ENCODE results near the gene DDX19B.
A peak's percentile ranks its signal among the peaks of the same experiment; 100 is the strongest.
"Not testable (repeated sequence)": the region's sequence is repeated elsewhere in the genome, so short reads cannot be mapped to it uniquely, and the experiment has no call there.

The DDX19B gene

GRCh38 chr16:70349783-70350182 lies 50.8 kb downstream of the DDX19B start:
- DNase-seq: peak; percentile 9
- no peak for ATAC-seq

GRCh38 chr16:70359552-70359951 lies 60.6 kb downstream of the DDX19B start:
- DNase-seq (no peak), ATAC-seq (no peak)

GRCh38 chr16:70364399-70364798 lies 65.4 kb downstream of the DDX19B start:
- DNase-seq: no peak
- ATAC-seq: peak; percentile 32

DNA sequence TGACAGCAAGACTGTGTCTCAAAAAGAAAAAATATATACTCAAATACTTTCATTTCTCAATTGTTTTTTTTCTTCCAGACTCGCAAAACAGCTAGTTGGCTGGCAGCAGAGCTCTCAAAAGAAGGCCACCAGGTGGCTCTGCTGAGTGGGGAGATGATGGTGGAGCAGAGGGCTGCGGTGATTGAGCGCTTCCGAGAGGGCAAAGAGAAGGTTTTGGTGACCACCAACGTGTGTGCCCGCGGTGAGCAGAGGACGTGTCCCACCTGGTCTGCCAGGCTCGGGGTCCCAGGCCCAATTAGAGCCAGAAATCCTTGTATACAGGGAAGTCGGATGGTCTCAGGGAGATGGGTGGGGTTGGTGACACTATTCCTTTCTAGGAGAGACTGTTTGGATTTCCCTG lies 71.2 kb downstream of the DDX19B start:
- ATAC-seq: not testable (repeated sequence)
- peak; percentile 34 for DNase-seq

- DNase-seq: no peak
Measured at GRCh38 chr16:70370924-70371323, 71.9 kb downstream of the DDX19B start.

DNA sequence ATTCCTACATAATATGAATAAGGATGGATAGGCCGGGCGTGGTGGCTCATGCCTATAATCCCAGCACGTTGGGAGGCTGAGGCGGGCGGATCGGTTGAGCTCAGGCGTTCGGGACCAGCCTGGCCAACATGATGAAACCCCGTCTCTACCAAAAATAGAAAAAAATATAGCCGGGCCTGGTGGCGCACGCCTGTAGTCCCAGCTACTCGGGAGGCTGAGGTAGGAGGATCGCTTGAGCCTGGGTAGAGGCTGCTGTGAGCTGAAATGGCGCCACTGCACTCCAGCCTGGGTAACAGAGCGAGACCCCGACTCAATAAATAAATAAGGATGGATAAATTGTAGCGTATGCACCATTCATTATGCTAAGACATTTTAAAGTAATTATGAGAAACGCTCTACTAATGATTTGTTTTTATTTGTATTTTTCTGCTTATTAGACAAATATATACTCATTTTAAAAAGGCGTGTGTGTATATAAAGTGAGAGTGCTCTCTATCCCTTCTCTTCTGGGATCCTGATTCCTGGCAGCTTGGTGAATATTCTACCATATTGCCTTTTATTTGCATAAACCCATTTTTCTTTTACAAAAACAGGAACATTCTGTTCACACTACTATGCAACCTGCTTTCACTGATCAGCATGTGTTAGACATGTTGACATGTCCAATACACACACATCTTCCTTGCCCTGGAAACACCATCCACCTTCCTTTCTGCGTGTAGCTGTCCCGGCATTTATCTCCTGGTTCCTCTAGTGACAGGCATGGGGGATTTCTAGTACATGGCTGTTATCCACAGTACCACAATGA lies 74.1 kb downstream of the DDX19B start:
- ATAC-seq: no peak

More at GRCh38 chr16:70370924-70371323, 71.9 kb downstream of the DDX19B start:
- ATAC-seq: no peak

GRCh38 chr16:70374213-70374612 lies 75.2 kb downstream of the DDX19B start:
- ATAC-seq (no peak), DNase-seq (no peak)

More for the DNA sequence above, 74.1 kb downstream of the DDX19B start:
- DNase-seq: no peak

- DNase-seq (no peak), ATAC-seq (no peak)
Measured at GRCh38 chr16:70375636-70376611, 76.9 kb downstream of the DDX19B start.

DNA sequence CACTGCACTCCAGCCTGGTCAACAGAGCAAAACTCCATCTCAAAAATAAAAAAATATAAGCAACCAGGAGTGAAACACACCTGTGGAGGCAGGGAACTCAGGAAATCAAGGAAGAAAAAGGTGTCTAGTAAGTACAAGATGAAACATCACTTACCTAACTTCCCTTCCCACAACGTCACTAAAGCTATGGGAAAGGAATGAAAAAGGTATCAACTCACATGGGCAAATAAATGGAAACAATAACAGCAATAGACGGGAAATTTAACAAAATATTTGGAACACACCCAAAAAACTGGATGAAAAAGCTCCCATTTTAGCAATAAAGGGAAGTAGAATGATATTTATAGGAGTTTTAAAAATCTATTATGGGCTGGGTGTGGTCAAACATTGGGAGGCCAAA lies 78.8 kb downstream of the DDX19B start:
- DNase-seq (no peak), ATAC-seq (no peak)

- ATAC-seq: no peak
Measured at GRCh38 chr16:70378869-70379493, 80.0 kb downstream of the DDX19B start.

GRCh38 chr16:70380248-70380918 lies 81.4 kb downstream of the DDX19B start:
- ATAC-seq (peak; percentile 59), DNase-seq (peak; percentile 85)

More at GRCh38 chr16:70378869-70379493, 80.0 kb downstream of the DDX19B start:
- no peak for DNase-seq

- peak; percentile 95 for ATAC-seq
- DNase-seq: peak; percentile 96
Measured at GRCh38 chr16:70380919-70381603, 82.1 kb downstream of the DDX19B start.

- DNase-seq (no peak), ATAC-seq (peak; percentile 15)
Measured at GRCh38 chr16:70381604-70382342, 82.8 kb downstream of the DDX19B start.

- no peak for DNase-seq
Measured at GRCh38 chr16:70383421-70383960, 84.5 kb downstream of the DDX19B start.

More at GRCh38 chr16:70383421-70383960, 84.5 kb downstream of the DDX19B start:
- ATAC-seq: no peak
